Measurements from ENCODE around the gene ATP6V1B1. TPM values are rescaled to one million over a fixed set of nuclear protein-coding genes. Genes with fewer than 3 reads are reported as not detected.

Gene ATP6V1B1
- total and polyA plus RNA-seq, 2 of the 4 experiments (the other 2 are of a cell fraction) = 1.3 TPM; not detected in 1

DNA sequence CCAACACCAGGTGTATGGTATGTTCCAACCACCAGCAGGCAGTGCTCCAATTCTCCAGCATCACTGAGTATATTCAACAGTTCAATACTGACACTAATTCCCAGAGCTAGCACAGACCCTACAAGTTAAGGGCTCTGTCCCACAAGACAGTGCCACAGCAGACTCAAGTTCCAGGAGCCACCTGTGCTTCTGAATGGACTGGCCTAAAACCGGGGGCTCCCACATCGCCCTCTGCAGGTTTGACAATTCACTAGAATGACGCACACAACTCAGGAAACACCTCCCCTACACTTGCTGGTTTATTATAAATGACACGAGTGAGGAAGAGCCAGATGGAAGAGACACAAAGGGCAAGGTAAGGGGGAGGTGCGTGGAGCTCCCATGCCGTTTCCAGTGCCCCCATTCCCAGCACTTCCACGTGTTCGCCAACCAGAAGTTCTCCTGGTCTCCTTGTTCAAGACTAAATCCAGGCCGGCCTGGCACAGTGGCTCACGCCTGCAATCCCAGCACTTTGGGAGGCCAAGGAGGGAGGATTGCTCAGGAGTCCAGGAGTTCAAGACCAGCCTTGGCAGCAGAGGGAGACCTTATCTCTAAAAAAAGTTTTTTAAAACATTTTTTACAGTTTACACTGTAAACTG is 12.2 kb upstream of the ATP6V1B1 start:
- H2BK20ac ChIP-seq (ENCODE audit: low read depth, low read length) = no peak overlapping the region
- no peaks in the 10 kb centered on the region for H3K9me1 ChIP-seq (ENCODE audit: insufficient read depth, low read length)
- H3K4me3 ChIP-seq (ENCODE audit: insufficient read depth, low read depth, low read length) = no peak overlapping the region
- no peak overlapping the region for H3K18ac ChIP-seq (ENCODE audit: low read depth, low read length)
- H3K4me2 ChIP-seq (ENCODE audit: low read depth, low read length) = no peak overlapping the region
- in situ Hi-C loops (cut with MboI; ENCODE audit: low sequenced_read_pairs) = no loop called here
- no peak overlapping the region for H2BK5ac ChIP-seq (ENCODE audit: low read depth, low read length, poor library complexity, severe bottlenecking)
- H4K5ac ChIP-seq (ENCODE audit: low read depth, low read length) = no peak overlapping the region
- no peaks in the 10 kb centered on the region for H3K4me1 ChIP-seq (ENCODE audit: control insufficient read depth, insufficient read depth, low read length)
- no peak overlapping the region for H3K27ac ChIP-seq (ENCODE audit: insufficient read depth, low read length)
- H3K9ac ChIP-seq (ENCODE audit: low read depth, low read length) = no peak overlapping the region
- no peaks in the 10 kb centered on the region for H3K9me3 ChIP-seq (ENCODE audit: control insufficient read depth, insufficient read depth, low read length)
- no peak overlapping the region for H2BK15ac ChIP-seq (ENCODE audit: low read depth, low read length)
- CTCF ChIA-PET = no interaction called here
- no CpG with 5 or more reads among the region's 10 CpGs for WGBS, 2 experiments (ENCODE audit: extremely low coverage in 2 of 2, insufficient read length in 1 of 2)
- intact Hi-C loops (cut with micrococcal nuclease) = no loop called here
- POLR2A ChIA-PET (ENCODE audit: unreplicated experiment) = no interaction called here
- no peak overlapping the region for H4K8ac ChIP-seq (ENCODE audit: low read depth in 2 of 2, low read length in 2 of 2)
- no peak for TF ChIP-seq MAZ (IDR thresholded peaks at IDR 0.05; ENCODE audit: borderline replicate concordance, low read depth, low read length)
- TF ChIP-seq, protein P1, sequence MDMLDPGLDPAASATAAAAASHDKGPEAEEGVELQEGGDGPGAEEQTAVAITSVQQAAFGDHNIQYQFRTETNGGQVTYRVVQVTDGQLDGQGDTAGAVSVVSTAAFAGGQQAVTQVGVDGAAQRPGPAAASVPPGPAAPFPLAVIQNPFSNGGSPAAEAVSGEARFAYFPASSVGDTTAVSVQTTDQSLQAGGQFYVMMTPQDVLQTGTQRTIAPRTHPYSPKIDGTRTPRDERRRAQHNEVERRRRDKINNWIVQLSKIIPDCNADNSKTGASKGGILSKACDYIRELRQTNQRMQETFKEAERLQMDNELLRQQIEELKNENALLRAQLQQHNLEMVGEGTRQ (IDR thresholded peaks at IDR 0.05; ENCODE audit: low read depth, low read length) = no peak
- TF ChIP-seq CEBPB (IDR thresholded peaks at IDR 0.05; ENCODE audit: low read depth, low read length) = no peak
- TF ChIP-seq CHD1 (IDR thresholded peaks at IDR 0.05; ENCODE audit: low read depth, low read length) = no peak
- TF ChIP-seq POLR2A (IDR thresholded peaks at IDR 0.05; ENCODE audit: low read depth, low read length) = no peak
- no peak for TF ChIP-seq NFE2L2 (IDR thresholded peaks at IDR 0.05; ENCODE audit: low read depth, low read length)
- TF ChIP-seq RCOR1 (IDR thresholded peaks at IDR 0.05; ENCODE audit: insufficient replicate concordance, low read length) = no peak
- no TSS peak for BruUV-seq (replicated peaks)
- DNase-seq (no peak), ATAC-seq (ENCODE audit: low read depth) (no peak)
- no peak overlapping the region for H3K14ac ChIP-seq (replicated peaks; ENCODE audit: low read depth, low read length)
- no peaks in the 10 kb centered on the region; the same call in 1 of the 2 replicates for H3K36me3 ChIP-seq (ENCODE audit: control insufficient read depth, insufficient read depth, low read length)
- no peaks in the 10 kb centered on the region; the same call in 1 of the 2 replicates for H3K27me3 ChIP-seq (ENCODE audit: control insufficient read depth, insufficient read depth, low read length)
- no peak overlapping the region for H2AK5ac ChIP-seq (ENCODE audit: low read depth, low read length)
- H4K20me1 ChIP-seq (ENCODE audit: insufficient read depth, low read length) = no peaks in the 10 kb centered on the region
- no peak overlapping the region for H2AFZ ChIP-seq (replicated peaks; ENCODE audit: low read length, poor library complexity)
- H2AK9ac ChIP-seq (replicated peaks; ENCODE audit: low read depth, low read length, poor library complexity) = no peak overlapping the region
- no peak overlapping the region for H3K56ac ChIP-seq (ENCODE audit: extremely low read depth, insufficient read depth, low read length)
- no peak overlapping the region for H3K23ac ChIP-seq (ENCODE audit: low read depth, low read length)
- no peak overlapping the region for H3K4ac ChIP-seq (ENCODE audit: low read depth, low read length)
- no peak overlapping the region for H2BK120ac ChIP-seq (ENCODE audit: low read depth, low read length)
- no peaks in the 10 kb centered on the region for H3K79me1 ChIP-seq (ENCODE audit: low read depth in 1 of 2, low read length in 2 of 2)
- no peak overlapping the region for H4K91ac ChIP-seq (ENCODE audit: insufficient read depth, low read depth, low read length)
- dilution Hi-C loops (cut with HindIII; ENCODE audit: low sequenced_read_pairs, unreplicated experiment) = no loop called here

Data from IMR-90 (cell line).